Mesendoderm (in vitro differentiated cells): Measurements from ENCODE around the gene DOK6.

ENCODE experiments used
- DNase-seq: peaks from one replicate; pipeline ENCODE4 v3.0.0; 2013
- H2AK5ac ChIP-seq: 2 replicates; pipeline ENCODE4 v1.6.1; 2013; ENCODE audit warnings: low read length, inconsistent platforms
- H2BK120ac ChIP-seq: 2 replicates; pipeline ENCODE4 v1.6.1; 2013; ENCODE audit warnings: low read depth, mild to moderate bottlenecking, low read length, moderate library complexity, mixed read lengths
- H2BK15ac ChIP-seq: replicated peaks from 2 replicates; pipeline ENCODE4 v1.6.1; 2013; ENCODE audit warnings: low read depth, mild to moderate bottlenecking, moderate library complexity
- H2BK5ac ChIP-seq: 2 replicates; pipeline ENCODE4 v1.6.1; 2013; ENCODE audit warnings: low read length, inconsistent platforms
- H3K18ac ChIP-seq: 2 replicates; pipeline ENCODE4 v1.6.1; 2013; ENCODE audit warnings: mild to moderate bottlenecking, low read length, mixed read lengths
- H3K23ac ChIP-seq: one replicate; pipeline ENCODE4 v1.6.1; 2013; ENCODE audit warnings: low read length
- H3K27ac ChIP-seq: 2 replicates; pipeline ENCODE4 v1.5.1; 2013; ENCODE audit warnings: low read depth, mild to moderate bottlenecking, inconsistent platforms, low read length, moderate library complexity
- H3K27me3 ChIP-seq: 2 replicates; pipeline ENCODE4 v1.6.1; 2013; ENCODE audit warnings: low read length, control low read depth, mild to moderate bottlenecking, inconsistent platforms; ENCODE audit not compliant: insufficient read depth, poor library complexity
- H3K36me3 ChIP-seq: 2 replicates; pipeline ENCODE4 v1.6.1; 2013; ENCODE audit warnings: low read length, inconsistent platforms; ENCODE audit not compliant: control insufficient read depth, insufficient read depth
- H3K4ac ChIP-seq: one replicate; pipeline ENCODE4 v1.6.1; 2013; ENCODE audit warnings: low read depth, mild to moderate bottlenecking, low read length, moderate library complexity
- H3K4me1 ChIP-seq: 2 replicates; pipeline ENCODE4 v1.6.1; 2013; ENCODE audit warnings: low read depth, low read length, inconsistent platforms; ENCODE audit not compliant: control insufficient read depth
- H3K4me2 ChIP-seq: 2 replicates; pipeline ENCODE4 v1.6.1; 2013; ENCODE audit warnings: low read length
- H3K4me3 ChIP-seq: 2 replicates; pipeline ENCODE4 v1.5.1; 2013; ENCODE audit warnings: mild to moderate bottlenecking, low read length
- H3K56ac ChIP-seq: one replicate; pipeline ENCODE4 v1.6.1; 2013; ENCODE audit warnings: low read length
- H3K79me1 ChIP-seq: 2 replicates; pipeline ENCODE4 v1.6.1; 2013; ENCODE audit warnings: low read length, inconsistent platforms
- H3K79me2 ChIP-seq: 2 replicates; pipeline ENCODE4 v1.6.1; 2013; ENCODE audit warnings: mild to moderate bottlenecking, low read length; ENCODE audit not compliant: control insufficient read depth, insufficient read depth
- H3K9ac ChIP-seq: 2 replicates; pipeline ENCODE4 v1.6.1; 2013; ENCODE audit warnings: low read length, inconsistent platforms
- H4K5ac ChIP-seq: one replicate; pipeline ENCODE4 v1.6.1; 2013; ENCODE audit warnings: low read length
- H4K8ac ChIP-seq: one replicate; pipeline ENCODE4 v1.6.1; 2013; ENCODE audit warnings: low read depth, mild to moderate bottlenecking, control low read depth, low read length, moderate library complexity
- WGBS: extraction: QIAGEN DNeasy Blood & Tissue Kit; methylation state at CpG from one replicate; pipeline ENCODE4 v1.1.7; 2013; ENCODE audit warnings: low lambda C conversion rate, missing lambda C conversion rate; ENCODE audit not compliant: insufficient coverage; ENCODE audit errors: extremely low coverage; 5-methylcytosine and 5-hydroxymethylcytosine counted together

The DOK6 gene

DNA sequence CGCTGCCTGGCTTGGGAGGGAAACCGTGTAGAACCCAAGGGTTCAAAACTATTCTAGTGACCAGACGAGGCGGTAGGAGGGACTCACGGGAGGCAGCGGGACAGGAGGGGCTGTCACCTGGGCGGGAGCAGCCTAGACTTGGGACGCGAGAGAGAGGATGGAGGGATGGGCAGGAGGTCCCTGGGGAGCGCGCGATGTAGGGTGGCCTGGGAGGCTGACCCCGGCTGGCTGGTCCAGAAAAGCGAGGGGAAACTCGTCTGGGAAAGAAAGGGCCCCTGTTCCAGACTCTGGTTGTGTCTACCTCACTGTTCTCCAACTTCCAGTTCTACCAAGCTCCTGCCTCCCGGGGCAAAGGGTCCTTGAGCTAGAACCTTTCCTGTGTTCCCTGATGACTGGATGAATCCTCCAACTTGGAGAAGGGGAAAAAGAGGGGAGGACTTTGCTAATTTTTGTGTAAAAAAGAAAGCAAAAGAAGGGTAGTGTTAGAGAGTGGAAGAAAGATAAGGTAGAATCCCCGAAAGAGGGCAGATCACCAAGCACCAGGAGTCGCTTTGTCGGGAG is 1.4 kb downstream of the DOK6 start:
- peak; percentile 36 for DNase-seq
- Histone ChIP-seq H3K27me3 (peaks cover 6% of the 10 kb centered on the region), H3K27ac (no peak overlapping the region), H2BK120ac (no peak overlapping the region), H3K18ac (no peak overlapping the region), H4K8ac (no peak overlapping the region), H3K4me2 (peak overlapping the region; percentile 92), H3K36me3 (no peaks in the 10 kb centered on the region), H3K23ac (peak overlapping the region; percentile 68), H2BK5ac (no peak overlapping the region), H3K4ac (no peak overlapping the region), H3K9ac (peak overlapping the region; percentile 68), H2AK5ac (no peak overlapping the region), H3K79me2 (no peaks in the 10 kb centered on the region), H3K4me3 (peak overlapping the region; percentile 66), H3K79me1 (no peaks in the 10 kb centered on the region), H3K56ac (peak overlapping the region; percentile 85), H2BK15ac (no peak overlapping the region), H4K5ac (no peak overlapping the region), H3K4me1 (no peaks in the 10 kb centered on the region)
- no CpG with 5 or more reads among the region's 19 CpGs for WGBS

DNA sequence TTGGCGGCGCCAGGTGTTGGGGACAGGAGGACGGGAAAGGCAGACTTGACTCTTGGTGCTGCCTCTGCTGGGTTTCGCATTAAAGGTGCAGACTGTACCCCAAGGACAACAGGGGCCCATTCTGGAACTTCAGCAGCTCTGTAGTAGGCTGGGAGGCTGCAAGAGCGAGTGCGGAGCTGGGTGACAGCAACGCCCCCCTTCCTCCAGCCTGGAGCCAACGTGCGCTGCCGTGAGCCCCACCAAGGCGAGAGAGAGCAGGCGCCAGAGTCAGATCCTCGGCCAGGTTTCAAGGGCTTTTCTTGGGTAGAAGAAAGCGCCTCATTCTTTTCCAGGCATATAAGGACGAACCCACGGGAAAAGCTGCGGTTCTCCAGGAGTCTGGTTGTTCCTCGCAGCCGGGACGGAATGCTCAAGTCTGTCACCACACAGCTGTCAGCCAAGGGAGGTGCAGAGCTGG is 1.9 kb downstream of the DOK6 start:
- WGBS = no CpG with 5 or more reads among the region's 20 CpGs
- peak; percentile 41 for DNase-seq
- no peak overlapping the region for H3K4ac ChIP-seq

GRCh38 chr18:69408522-69408921 is 7.8 kb downstream of the DOK6 start:
- Histone ChIP-seq H3K79me2 (no peaks in the 10 kb centered on the region), H2BK5ac (no peak overlapping the region), H3K23ac (no peak overlapping the region), H3K4me3 (no peak overlapping the region), H3K79me1 (no peaks in the 10 kb centered on the region), H3K27ac (no peak overlapping the region), H3K56ac (no peak overlapping the region), H3K18ac (no peak overlapping the region), H2AK5ac (no peak overlapping the region), H3K9ac (no peak overlapping the region), H4K8ac (no peak overlapping the region), H3K36me3 (no peaks in the 10 kb centered on the region), H2BK15ac (no peak overlapping the region), H3K4ac (no peak overlapping the region), H3K27me3 (no peaks in the 10 kb centered on the region), H2BK120ac (no peak overlapping the region), H4K5ac (no peak overlapping the region), H3K4me1 (no peaks in the 10 kb centered on the region), H3K4me2 (no peak overlapping the region)
- no peak for DNase-seq
- no CpG with 5 or more reads among the region's 1 CpG for WGBS

More for the DNA sequence above, 1.9 kb downstream of the DOK6 start:
- H3K79me1 ChIP-seq = no peaks in the 10 kb centered on the region
- no peak overlapping the region for H3K27ac ChIP-seq
- H3K4me2 ChIP-seq = peak overlapping the region; percentile 92
- H3K56ac ChIP-seq = no peak overlapping the region
- no peaks in the 10 kb centered on the region for H3K36me3 ChIP-seq
- H3K9ac ChIP-seq = no peak overlapping the region
- H3K79me2 ChIP-seq = no peaks in the 10 kb centered on the region
- no peak overlapping the region for H3K4me3 ChIP-seq
- H4K5ac ChIP-seq = no peak overlapping the region
- H2BK15ac ChIP-seq = no peak overlapping the region
- no peaks in the 10 kb centered on the region for H3K4me1 ChIP-seq
- H3K23ac ChIP-seq = peak overlapping the region; percentile 68
- no peak overlapping the region for H2BK5ac ChIP-seq
- H2BK120ac ChIP-seq = no peak overlapping the region
- peaks cover 6% of the 10 kb centered on the region for H3K27me3 ChIP-seq
- no peak overlapping the region for H4K8ac ChIP-seq
- H2AK5ac ChIP-seq = no peak overlapping the region
- no peak overlapping the region for H3K18ac ChIP-seq

- H4K8ac ChIP-seq = no peak overlapping the region
- H2BK5ac ChIP-seq = no peak overlapping the region
- H3K27me3 ChIP-seq = no peaks in the 10 kb centered on the region
- H2AK5ac ChIP-seq = no peak overlapping the region
- H3K4me3 ChIP-seq = no peak overlapping the region
- no peaks in the 10 kb centered on the region for H3K36me3 ChIP-seq
- no peak overlapping the region for H3K18ac ChIP-seq
- H3K27ac ChIP-seq = no peak overlapping the region
- no peak overlapping the region for H3K4me2 ChIP-seq
- DNase-seq = no peak
- H2BK120ac ChIP-seq = no peak overlapping the region
- no peaks in the 10 kb centered on the region for H3K4me1 ChIP-seq
- H2BK15ac ChIP-seq = no peak overlapping the region
- no peaks in the 10 kb centered on the region for H3K79me2 ChIP-seq
- no peak overlapping the region for H3K56ac ChIP-seq
- no peak overlapping the region for H3K4ac ChIP-seq
- H3K23ac ChIP-seq = no peak overlapping the region
- H3K9ac ChIP-seq = no peak overlapping the region
- H3K79me1 ChIP-seq = no peaks in the 10 kb centered on the region
- no peak overlapping the region for H4K5ac ChIP-seq
Measured at GRCh38 chr18:69411199-69411598, 10.5 kb downstream of the DOK6 start.

DNA sequence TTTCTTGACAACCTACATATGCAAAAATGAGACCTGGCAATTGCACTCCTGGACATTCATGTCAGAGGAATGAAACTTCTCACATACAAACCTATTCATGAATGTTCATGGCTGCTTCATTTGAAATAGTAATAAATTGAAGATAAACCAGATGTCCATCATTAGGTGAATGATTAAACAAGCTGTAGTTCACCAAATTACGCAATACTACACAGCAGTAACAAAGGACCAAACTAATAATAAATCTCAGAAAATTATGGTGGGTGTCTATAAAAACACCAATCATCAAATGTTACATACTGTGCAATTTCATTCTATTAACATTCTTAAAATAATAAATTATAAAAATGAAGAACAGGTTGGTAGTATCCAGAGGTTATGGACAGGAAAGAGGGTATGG is 13.5 kb downstream of the DOK6 start:
- Histone ChIP-seq H3K4me3 (no peak overlapping the region), H2AK5ac (no peak overlapping the region), H3K79me2 (no peaks in the 10 kb centered on the region), H4K5ac (no peak overlapping the region), H2BK5ac (no peak overlapping the region), H3K9ac (no peak overlapping the region), H3K36me3 (no peaks in the 10 kb centered on the region), H2BK120ac (no peak overlapping the region), H3K23ac (no peak overlapping the region), H2BK15ac (no peak overlapping the region), H3K56ac (no peak overlapping the region), H3K18ac (no peak overlapping the region), H3K4me2 (no peak overlapping the region), H3K79me1 (no peaks in the 10 kb centered on the region), H3K27ac (no peak overlapping the region), H3K4ac (no peak overlapping the region), H3K4me1 (no peaks in the 10 kb centered on the region), H4K8ac (no peak overlapping the region), H3K27me3 (no peaks in the 10 kb centered on the region)
- no peak for DNase-seq
- no CpG with 5 or more reads among the region's 1 CpG for WGBS

DNA sequence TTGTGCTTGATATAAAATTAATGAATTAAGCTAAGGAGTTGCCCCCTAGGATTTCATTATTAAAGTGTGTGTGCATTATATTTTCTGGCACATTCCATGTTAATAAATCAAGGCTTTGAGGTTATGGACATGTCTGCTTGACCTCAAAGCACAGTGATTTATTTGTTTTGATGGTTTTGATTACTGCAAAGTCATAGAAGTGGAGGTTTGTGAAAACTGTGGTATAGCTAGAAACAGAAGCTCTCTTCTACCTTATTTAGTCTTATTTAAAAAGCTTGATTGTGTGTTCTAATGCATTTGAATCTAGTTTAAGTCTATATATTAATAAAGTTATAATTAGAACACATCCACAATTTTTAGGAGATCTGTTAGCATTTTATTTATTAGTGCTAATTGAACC is 32.2 kb downstream of the DOK6 start:
- no peak for DNase-seq
- H3K4me1 ChIP-seq = no peaks in the 10 kb centered on the region
- H3K18ac ChIP-seq = no peak overlapping the region

More for the DNA sequence above, 32.2 kb downstream of the DOK6 start:
- Histone ChIP-seq H3K4me3 (no peak overlapping the region), H4K5ac (no peak overlapping the region), H3K27me3 (no peaks in the 10 kb centered on the region), H3K79me1 (no peaks in the 10 kb centered on the region), H3K79me2 (no peaks in the 10 kb centered on the region), H3K9ac (no peak overlapping the region), H3K27ac (no peak overlapping the region), H2BK15ac (no peak overlapping the region), H3K23ac (no peak overlapping the region), H3K36me3 (no peaks in the 10 kb centered on the region), H3K56ac (no peak overlapping the region), H2BK5ac (no peak overlapping the region), H4K8ac (no peak overlapping the region), H2AK5ac (no peak overlapping the region), H2BK120ac (no peak overlapping the region), H3K4ac (no peak overlapping the region), H3K4me2 (no peak overlapping the region)
